ENCODE data around the gene RXRA.

Gene RXRA

DNA sequence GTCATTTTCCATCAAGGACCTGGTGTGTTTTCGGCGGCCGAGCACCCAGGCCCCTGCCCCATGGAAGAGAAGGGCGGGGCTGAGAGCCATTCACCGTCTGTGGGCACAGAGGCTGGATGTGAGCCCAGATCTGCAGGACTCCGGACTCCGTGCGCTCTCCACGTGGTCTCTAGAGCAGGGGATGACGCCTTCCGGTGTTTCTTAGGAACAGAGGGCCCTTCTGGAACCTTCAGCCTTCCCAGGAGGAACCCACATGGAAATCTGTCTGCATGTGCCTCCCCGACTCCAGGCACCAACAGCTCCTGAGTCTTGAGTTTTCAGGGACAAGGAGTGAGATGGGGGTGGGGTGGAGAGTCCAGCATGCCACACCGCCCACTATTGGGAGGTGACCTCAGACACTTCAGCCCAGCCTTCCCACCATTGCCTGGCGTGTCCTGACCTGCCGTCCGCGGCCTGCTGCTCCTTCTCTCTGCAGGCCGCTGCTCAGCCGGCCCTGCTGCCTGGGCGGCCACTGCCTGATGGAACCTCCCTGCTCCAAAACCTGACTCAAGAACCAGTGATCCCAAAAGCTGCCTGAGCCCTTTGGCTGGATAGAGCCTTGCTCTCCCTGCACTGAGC, 2.4 kb upstream of the RXRA start:
- no peak for DNase-seq (ENCODE audit: low read depth in 3 of 3)

DNA sequence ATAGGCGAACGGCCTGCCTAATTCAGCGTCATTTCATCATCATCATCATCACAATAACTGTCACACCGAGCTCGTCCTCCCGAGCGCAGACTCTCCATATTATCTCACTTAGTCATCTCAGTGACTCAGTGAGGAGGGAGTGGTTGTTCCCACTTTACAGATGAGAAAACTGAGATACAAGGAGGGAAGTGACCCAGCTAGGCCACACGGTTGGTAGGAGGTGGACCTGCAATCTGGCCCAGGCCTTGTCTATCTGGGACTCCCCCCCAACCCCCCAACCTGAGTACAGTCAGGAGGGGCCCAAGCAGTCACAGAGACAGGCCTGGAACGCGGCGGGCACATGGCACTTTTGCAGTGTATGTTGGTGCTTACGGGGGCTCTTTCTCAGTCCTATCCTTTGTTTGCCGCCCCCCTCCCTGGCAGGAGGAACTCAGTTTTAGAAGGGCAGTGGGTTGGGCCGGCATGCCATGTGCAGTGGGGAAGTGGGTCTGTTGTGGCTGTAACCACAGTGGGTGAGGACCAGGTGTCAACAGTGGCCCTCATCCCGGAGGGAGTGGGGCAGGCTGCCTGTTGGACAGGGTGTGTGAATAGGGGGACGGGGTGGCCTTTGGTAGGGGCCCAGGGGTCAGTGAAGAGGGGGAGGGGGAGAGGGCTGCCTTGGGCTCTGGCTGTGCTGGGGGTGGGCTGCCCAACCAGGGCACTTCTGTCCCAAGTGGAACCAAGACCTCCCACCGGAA, 1.7 kb upstream of the RXRA start:
- no peak for DNase-seq (ENCODE audit: low read depth in 3 of 3)

DNA sequence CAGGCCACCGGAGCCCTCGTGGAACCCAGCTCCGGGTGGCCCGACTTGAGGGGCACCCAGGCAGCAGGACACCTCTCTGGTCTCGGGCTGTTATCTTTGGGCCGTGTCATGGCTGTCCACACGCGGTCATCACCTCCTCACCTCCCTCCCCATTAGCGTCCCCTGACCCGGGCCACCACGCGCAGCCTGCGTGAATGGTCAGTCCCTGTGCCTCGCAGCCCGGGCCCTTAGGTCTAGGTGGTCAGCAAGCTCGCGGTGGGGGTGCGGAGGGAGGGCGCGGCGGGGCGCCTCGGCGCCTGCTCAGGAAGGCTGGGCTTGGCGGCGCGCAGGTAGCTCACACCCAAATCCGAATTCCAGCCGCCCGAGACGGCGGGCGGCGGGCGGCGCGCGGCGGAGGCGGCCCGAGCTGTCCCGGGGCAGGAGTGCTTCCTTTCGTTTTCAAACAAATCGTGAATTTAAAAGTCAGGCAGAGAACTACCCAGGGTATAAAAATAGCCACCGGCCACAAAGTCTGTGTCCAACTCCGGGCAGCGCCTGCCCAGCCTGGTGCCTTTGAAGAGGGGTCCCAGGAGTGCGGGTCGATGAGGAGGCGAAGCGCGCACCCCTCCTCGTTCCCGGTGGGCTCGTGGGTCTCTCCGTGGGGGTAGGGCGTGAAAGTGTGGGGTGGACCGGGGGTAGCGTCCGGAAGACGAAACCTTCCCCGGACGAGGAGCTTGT, 1.0 kb upstream of the RXRA start:
- DNase-seq (ENCODE audit: low read depth in 3 of 3), result no peak

DNA sequence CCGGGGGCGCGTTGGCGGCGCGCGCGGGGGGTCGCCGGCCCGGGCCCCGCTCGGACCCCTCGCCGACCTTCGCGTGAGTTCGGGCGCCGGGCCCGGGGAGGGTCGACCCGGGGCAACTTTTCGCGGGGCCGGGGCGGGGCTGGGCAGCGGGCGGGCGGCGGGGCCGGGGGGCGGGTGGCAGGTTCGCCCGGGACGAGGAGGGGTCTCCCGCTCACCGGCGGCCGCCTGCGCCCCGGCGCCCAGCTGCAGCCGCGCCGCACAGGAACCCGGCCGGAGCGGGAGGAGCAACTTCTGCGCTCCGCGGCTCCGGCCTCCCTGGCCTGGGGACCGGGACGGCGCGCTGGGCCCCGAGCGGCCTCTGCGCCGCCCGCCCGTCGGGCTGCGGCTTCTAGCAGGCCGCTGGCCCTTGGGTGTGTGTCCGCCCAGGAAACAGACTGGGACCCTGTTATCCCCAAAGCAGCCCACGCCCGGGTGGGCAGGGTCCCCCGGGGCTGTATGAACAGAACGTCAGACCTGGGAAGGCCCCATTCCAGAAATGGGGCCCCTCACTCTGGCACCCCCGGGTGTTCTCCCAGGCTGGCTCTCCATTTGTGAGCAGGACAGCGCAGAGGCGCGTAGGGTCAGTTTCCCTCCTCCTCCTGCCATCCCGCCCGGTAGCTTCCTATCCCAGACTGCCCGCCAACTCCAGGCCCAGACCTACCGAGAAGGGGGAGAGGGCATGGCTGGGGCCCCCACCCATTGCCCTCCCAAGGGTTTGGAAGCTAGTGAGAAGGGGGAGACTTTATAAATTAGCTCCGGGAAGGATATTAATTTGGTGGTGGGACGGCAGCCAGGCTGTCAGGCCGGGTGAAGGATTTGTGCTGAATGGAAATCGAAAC, 708 bp downstream of the RXRA start:
- no peak for DNase-seq (ENCODE audit: low read depth in 3 of 3)

DNA sequence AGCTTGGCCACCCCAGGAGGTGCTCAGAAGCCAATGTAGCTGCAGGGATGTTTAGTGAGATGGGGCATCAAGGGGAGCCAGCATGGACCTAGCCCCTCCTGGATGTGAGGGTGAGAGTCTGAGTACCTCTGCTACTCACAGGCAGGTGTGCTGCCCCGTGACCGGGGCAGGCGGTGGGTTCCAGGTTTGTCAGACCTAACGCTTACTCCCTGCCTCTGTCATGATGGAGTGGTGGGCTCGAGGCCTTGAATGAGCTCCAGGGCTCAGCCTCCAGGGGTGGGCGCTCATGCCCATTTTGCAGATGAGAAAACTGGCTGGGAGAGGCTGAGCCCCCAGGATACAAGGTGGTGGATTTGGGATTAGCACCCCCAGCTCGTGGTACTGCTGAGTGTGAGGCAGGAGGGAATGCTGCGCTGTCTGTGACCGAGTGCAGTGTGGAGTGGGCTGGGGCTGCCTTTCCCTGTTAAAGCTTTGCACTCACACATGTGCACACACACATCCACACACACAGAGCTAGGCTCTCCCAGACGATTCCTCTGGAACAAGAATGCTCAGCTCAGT, 1.5 kb downstream of the RXRA start:
- no peak for DNase-seq (ENCODE audit: low read depth in 3 of 3)

DNA sequence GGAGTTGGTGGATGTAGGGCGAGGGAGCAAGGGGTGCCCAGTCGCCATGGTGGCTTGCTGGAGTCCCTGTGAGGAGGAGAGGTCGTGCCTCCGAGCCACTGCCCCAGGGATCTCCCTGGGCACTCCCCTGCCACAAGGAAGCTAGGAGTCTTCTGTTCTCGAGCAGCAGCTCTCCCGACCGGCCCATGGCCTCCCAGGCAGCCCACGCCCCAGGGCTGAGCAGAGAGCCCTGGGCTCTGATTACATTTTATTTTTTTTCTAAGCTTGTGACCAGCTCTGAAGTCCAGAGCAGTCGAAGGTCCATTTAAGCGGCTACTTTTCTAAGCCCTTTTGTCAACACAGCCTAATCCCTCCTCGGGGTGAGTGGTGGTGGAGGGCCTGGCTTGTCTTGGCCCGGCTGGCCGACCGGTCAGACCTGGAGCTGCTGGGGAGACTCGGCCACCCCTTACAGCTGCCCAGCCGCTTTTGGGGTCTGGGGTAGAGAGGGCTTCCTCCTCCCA, 2.1 kb downstream of the RXRA start:
- no peak for DNase-seq (ENCODE audit: low read depth in 3 of 3)

DNA sequence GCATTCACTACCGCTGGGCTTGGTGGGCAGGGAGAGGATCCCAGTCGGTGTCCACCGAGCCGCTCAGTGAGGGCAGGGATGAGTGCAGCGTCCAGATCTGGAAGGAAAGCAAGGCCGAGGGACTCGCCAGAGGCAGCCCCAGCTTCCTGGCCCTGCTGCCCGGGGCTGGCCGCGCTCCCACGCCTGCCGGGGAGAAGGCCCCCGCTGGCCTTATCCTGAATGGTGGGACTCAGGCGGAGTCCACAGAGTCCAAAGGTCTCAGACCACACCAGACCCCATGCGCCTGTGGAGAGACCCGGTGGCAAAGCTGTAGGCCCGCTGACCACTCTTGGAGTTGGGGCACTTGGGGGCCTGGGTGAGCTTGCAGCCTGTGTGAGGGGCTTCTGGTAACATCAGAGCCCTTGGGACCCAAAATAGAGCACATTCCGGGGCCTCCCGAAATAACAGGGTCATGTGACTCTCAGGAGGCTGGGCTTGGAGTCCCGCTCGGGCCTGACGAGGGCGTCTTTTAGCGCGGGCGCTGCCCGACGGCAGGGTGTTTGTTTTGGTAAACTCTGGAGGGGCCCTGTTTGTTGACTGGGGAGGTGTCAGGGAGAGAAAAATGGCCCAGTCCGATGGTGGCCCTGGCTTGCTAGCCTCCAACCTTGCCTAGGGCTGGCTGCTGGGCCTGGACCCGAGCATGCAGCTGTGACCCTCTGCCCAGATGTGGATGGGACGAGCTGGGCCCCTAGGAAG, 2.8 kb downstream of the RXRA start:
- no peak for DNase-seq (ENCODE audit: low read depth in 3 of 3)

DNA sequence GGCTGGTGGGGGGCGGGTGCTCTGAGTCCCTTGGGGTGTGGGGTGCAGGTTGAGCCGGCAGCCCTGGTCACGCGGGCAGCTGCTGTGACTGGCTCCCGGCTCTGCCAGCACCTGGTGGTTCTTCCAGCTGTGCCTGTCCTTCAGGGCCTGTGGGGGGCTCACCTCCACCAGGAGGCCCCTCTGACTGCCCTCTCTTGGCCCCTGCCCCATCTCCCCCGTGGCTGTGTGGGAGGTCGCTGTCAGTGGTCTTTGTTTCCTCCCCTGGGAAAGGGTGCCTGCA, 3.3 kb downstream of the RXRA start:
- no peak for DNase-seq (ENCODE audit: low read depth in 3 of 3)

DNA sequence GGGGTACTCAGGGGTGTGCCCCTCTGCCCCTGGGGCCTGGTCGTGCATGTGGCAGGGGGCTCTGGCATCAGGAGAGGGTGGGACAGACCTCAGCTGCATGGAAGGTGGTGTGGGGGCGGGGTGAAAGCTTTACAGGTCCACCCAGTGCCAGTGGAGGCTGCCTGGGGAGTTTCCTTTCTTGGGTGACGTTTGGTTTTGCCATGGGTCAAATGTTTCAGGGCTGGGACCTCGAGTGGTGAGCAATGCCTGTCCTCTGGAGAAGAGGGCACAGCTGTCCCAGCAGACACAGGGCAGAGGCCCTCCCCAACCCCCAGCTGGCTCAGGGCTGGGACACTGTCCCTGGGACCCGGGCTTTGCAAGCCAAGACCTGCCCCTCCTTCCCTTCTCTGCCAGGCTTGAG, 3.6 kb downstream of the RXRA start:
- no peak for DNase-seq (ENCODE audit: low read depth in 3 of 3)

DNA sequence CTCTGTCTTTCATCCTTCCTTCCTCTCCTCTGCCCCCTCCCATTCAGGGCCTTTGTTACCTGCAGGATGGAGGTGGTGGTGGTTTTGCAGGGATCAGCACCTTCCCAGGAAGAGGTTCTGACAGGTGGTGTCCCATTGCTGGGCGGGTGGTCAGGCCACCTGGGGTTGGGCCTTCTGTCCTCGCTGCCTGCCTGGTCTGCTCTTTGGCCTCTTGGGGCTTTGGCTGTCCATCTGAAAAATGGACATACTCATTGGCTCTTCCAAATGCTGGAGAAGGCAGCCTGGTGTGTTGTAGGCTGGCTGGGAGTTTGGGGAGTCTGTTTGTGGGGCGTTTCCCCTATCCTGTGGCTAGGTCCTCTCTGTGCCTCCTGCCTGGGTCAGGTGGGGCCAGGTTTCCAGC, 4.3 kb downstream of the RXRA start:
- DNase-seq (ENCODE audit: low read depth in 3 of 3), result no peak

DNA sequence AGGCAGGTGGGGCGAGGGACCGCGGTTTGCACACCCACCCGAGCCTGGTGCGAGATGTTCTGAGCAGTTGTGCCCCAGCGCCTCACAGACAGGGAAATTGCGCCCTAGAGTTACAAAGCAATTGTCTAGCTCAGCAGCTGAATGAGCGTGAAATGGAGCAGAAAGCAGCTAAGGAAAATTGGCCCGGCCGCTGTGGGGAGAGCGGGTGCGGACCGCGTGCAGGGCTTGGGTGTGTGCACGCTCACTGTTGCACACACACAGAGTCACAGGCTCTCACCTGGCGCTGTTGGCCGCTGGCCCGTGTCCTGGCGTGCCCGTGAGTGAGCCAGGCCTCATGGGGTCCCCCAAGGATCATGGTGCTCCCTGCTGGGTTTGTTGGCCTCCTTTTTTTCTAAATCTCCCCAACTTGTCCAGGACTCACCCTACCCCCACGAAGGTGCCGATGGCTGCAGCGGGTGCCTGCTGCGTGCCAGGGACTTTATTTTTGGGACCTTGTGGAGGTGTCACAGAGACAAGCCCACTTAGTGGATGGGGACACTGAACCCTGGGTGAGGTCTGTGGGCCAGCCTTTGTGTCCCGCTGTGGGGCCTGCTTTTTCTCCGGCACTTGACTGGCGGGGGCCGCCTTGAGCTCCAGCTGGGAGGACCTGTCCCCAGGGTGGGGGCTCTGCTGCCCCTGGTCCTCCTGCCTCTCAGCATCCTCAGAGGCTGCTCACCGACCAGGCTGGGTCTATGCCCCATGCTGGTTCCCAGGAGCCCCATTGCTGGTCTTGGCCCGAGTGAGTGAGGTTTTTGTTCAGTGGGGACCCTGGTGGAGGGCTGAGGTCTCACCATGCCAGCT, 5.2 kb downstream of the RXRA start:
- no peak for DNase-seq (ENCODE audit: low read depth in 3 of 3)

DNA sequence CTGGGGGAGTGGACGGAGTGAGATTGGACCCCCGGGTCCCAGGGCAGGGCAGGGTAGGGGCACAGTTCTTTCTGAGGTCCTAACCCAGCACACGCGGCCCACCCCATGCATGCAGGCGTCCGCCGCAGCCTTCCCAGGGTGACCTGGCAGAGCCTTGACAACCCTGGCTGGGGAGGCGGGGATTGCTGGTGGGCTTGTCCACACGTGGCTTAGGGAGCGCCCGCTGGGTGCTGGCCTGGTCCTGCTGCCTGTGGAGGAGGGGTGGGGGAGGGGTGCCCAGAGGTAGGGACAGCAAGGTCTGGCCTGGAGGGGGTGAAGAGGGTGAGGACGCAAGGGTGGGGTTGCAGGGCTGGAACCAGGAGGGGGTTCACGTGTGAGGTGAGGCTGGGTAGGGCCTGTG, 6.0 kb downstream of the RXRA start:
- no peak for DNase-seq (ENCODE audit: low read depth in 3 of 3)

DNA sequence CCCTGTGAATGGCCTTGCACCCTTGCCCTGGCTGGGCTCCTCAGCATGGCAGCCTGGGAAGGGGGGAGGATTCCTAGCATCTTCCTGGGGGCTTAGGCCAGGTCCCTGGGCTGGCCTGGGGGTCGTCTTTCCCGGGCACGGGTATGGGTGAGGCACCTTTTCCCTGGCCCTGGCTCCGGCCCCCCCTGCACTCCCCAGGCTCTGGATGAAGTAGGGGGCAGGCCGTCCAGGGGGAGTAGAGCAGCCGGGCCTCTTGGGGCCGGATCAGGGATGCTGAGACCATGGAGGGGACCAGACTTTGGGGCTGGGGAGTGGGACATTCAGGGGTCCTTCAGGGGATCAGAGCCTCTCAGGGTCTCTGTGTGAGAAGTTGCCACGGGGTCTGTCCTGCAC, 6.6 kb downstream of the RXRA start:
- no peak for DNase-seq (ENCODE audit: low read depth in 3 of 3)

DNA sequence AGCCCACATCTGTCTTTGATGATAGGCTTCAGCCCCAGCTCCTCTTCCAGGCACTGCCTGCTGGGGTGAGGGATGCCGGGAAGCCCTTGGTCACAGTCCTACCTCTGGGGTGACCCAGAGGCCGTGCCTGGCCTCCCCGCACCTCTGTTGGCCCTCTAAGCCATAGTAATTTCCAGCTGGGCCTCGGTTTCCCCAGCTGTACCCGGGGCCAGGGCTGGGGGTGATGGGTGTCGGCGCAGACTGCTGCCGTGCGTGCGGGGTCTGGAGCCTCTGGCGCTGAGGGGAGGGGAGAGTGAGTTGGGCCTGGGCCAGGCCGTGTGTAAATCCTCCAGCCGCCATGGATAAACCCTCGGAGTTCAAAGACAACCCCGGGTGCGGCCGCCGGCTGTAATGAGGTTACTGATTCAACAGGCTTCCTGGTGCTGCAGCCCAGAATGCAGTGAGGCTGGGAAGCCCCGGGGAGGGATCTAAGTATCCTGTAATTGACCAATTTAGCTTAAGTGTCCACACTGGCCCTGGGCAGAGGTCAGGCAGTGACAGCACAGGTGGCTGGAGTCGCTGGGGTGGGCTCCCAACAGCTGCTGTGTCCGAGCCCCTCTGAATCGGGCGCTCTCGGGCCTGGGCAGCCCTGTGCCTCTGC, 7.1 kb downstream of the RXRA start:
- no peak for DNase-seq (ENCODE audit: low read depth in 3 of 3)

DNA sequence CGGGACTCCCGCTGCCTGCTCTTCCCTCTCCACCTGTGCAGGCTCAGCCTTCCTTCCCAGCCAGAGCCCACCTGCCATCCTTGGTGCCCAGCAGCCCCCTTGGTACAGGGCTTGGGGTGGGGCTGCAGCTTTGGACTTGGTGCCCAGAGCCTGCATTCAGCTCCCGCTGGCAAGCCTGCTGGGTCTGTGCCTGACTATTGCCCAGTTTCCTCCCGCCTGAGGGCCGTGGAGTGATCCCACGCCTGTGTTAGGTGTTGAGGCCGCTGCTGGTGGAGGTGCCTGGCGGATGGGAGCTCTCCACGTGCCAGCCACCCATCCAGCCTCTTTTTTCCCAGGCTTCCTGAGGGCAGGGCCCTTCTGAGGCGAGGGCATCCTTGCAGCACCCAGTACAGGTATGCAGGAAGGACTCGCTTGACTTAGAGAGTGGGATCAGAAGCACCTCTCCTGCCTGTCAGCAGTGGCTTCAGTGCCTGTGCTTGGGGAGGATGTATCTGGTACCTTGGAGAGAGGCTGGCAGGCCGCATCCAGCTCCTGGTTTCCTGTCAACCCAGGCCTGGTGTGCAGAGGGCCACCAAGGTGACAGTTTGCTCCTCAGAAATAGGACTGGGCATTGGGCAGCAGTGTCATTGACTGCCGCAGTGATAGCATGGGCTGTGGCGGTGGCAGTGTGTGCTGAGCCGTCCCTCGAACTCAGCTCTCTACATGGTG, 7.8 kb downstream of the RXRA start:
- no peak for DNase-seq (ENCODE audit: low read depth in 3 of 3)

DNA sequence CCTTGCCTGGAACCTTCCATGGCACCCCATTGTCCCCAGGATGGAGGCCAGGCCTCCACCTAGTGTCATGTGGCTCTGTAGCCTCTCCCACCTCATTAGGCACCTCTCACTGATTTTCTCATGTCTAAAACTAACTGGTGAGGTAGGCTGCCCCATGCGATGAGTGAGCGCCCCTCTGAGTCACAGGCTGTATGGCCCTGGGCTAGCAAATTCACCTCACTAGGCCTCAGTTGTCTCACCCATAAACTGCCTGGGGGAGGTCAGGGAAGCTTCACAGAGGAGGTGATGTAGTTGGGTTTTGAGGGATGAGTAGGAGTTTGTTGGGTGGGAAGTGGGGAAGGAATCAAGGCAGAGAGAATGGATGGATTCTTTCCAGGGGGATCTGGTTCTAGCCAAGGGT, 8.8 kb downstream of the RXRA start:
- no peak for DNase-seq (ENCODE audit: low read depth in 3 of 3)

DNA sequence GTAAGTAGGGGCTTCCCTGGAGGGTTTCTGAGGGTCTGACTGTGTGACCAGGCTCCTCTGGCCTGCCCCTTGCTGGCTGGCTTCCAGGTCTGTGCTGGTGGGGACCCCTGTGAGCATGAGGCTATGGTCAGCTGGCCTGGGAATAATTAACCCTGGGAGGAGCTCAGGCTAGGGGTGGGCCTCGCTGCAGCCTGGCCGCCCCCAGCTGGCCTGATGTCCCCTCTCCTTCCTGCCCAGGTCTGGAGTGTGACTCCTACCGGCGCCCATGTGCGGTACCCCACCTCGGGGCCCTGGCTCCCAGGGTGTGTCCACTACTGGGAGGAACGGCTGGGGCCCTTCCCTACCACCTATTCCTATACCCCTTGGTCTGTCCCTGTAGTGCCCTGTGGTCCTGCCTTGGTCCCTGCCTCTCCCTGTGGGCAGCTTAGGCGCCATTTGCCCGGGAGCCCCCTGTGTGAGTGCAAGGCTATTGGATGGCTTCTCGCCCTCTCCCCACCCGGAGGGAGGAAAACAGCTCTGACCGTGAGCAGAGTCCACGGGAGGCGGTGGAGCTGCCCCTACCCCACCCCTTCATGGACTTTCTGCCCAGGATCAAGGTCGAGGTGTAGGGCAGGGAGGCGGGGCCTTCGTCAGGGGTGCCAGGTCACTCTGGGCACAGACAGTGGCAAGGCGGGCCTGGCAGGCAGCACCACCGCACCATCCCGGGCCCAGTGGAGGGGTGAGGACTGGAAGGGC, 9.4 kb downstream of the RXRA start:
- DNase-seq (ENCODE audit: low read depth in 3 of 3), result no peak

DNA sequence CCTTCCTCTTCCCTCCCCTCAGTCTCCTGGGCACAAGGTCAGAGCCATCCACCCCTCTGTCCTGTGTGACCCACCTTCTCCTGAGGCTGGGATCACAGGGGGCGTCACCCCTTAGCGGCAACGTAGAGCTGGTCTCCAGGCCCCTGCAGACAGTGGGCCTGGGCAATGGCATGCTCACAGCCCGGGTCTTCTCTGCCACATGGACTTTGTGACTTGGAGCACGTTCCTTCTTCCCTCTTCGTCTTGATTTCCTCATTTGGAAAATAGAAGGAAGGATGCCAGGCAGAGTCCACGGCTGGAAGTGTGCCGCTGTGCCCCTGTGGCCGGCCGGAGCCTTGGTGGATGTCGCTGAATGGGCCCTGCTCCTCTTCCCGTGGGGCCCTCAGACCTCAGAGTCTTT, 10.0 kb downstream of the RXRA start:
- no peak for DNase-seq (ENCODE audit: low read depth in 3 of 3)

DNA sequence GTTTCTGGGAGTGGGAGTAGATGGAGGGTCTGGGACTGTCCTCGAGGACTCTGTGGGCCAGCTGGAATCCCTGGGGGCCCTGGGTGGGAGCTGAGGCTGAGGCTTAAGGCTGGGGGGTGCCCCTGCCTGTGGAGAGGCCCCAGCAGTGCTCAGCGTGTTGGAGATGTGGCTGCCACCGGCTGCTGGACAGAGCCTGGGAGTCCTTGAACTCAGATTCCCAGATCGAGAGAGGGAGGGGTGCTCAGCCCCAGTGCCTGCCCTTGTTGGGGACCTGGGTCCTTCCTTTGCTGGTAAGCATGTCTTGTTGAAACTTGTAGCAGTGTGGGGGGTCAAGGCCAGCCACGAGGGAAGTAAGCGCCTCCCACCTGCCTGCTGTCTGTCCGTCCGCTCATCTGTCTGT, 10.7 kb downstream of the RXRA start:
- DNase-seq (ENCODE audit: low read depth in 3 of 3), result no peak
